Stimulated activated CD4-positive, alpha-beta T cell treated with anti-CD3 and anti-CD28 coated beads, Interleukin-12 subunit alpha, Interleukin-12 subunit beta, amount 100 ng/mL, for 48 hours (primary cell): ENCODE data around the gene TUBB4B.
"Not testable (repeated sequence)": the region's sequence is repeated elsewhere in the genome, so short reads cannot be mapped to it uniquely, and the experiment has no call there.

Experiments
- DNase-seq, 3 donors: peaks; one replicate each; pipeline ENCODE4 v3.0.0-alpha.2; 2020; ENCODE audit warnings: low read depth in 2 of 3, low spot score in 1 of 3

TUBB4B gene

DNA sequence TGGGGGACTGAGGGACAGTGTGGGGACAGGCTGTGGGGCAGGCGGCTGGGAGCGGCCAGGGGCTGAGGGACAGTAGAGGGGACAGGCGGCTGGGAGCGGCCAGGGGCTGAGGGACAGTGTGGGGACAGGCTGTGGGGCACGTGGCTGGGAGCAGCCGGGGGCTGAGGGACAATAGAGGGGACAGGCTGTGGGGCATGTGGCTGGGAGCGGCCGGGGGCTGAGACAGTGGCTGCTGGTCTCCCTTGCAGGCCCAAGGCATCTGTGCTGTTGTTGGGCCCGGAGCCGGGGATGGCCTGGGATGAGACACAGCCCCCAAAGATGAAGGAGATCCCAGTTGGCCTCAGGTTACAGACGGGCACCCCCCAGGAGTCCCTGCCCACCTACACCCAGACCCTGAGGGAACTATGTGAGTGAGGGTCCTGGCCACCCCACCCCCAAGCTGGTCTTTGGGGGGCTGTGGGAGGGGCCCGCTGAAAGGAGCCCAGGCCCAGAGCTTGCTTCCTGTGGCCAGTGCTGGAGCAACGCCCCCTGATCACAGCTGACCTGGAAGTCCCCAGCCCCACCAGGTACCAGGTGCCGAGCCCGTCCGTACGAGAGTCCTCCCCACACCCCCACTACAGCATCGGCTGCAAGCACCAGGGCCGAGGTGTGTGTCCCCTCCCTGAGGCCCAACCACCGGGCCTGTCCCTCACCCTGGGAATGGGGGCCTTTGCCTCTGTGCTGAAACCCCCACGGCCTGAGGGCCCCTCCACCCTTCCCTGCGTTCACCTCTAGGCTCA lies 10.6 kb downstream of the TUBB4B start:
- DNase-seq, result no peak

DNA sequence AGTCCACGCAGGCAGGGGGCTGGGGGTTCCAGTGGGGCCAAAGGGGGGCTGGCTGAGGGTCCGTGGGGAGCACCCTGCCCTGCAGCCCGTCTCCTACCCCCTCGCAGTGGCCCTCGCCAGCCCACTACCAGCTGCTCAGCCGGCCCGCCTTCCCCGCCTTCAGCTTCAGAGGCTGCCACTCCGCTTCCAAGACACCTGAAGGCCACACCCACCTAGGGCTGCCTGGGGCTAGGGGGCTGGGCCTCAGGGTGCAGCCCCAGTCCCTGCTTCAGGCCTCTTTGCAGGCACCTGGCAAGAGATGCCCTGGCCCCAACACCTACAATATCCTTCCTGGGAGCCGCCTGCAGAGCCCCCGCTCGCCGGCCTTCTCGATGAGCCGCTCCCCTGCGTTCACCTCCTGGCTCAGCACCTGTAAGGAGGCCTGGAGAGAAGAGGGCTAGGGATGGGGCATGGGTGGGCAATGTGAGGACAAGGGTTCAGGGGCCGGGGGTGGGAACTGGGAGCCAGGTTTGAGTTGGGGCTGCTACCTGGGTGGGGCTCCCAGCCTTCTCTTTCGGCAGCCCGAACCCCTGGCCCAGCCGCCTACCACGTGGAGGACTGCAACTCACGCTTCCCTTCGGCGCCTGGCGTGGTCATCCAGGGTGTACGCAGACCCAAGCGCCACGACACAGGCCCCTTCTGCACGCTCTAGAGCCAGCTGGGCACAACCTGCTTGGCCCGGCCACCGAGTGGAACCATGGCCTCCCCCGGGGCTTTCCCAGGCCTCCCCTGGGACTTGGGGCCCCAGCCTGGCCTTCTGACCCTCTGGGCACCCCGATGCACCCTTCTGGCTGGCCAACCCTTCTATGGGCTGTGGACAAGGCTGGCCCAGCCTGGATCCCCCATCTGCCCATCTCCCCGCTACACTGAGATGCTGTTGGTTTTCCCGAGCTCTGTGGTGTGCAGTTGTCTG lies 11.7 kb downstream of the TUBB4B start:
- DNase-seq, result no peak

GRCh38 chr9:137253717-137254623 lies 12.9 kb downstream of the TUBB4B start:
- DNase-seq, result no peak

DNA sequence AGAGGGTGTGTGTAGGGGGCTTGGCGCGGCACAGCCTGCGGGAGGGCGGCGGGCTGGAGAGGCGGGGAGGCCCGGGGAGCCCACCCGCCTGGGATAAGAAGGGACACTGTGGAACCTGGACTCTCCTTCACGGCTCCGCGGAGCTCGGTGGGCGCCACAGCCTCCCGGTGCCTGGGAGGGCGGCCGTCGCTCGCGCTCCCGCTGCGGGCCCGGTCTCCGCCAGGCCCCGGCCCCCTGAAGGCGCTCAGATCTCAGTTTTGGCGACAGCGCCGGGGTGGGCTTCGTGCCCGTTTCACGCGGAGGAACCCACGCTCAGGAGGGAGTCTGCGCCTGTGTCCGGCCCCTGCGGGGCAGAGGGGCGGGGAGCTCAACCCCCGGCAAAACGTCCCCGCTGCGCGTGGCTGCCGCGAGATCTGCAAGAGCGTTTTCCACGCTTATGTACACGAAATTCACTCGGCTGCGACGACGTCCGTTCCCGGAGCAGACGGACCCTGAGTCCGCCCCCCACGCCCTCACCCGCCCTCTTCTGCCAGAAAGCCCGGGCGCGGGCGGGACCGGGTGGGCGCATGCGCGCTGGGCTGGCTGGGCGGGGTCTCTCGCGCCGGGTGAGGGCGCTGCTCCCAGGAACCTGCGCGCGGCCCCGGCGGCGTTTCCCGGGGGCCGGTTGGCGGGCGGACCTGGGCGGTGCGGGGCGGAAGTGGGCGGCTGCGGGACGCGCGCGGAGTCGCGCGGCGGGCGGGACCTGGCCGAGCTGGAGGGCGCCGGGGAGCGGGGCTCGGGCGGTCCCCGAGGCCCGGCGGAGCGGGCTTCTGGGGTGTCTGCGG lies 13.7 kb downstream of the TUBB4B start, which contains the start of gene NELFB:
TSS of gene NELFB (plus strand) at position 704 of the 824 bp plus-strand sequence.
- DNase-seq, result peak; percentile 86 to 96 (median 96)

DNA sequence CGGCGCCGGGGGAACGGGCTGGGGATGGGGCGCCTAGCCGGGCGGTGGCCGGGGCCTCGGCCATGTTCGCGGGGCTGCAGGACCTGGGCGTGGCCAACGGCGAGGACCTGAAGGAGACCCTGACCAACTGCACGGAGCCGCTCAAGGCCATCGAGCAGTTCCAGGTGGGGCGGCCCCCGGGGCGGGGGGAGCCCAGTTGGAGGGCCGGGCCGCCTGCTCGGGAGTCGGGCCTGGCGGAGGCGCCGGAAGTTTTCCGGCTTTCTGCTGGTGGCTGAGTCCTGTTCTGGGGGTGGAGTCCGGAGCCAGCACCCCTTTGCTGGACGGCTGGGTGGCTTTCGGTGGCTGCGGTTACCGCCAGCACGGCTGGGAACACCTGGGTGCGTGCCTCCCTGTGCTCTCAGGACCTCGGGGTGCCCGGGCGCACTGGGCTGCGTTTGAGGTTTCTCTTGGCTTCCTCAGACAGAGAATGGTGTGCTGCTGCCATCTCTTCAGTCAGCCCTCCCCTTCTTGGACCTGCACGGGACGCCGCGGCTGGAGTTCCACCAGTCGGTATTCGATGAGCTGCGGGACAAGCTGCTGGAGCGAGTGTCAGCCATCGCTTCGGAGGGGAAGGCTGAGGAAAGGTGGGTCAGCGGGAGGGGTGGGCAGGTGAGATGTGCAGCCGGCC lies 14.5 kb downstream of the TUBB4B start:
- no peak for DNase-seq

DNA sequence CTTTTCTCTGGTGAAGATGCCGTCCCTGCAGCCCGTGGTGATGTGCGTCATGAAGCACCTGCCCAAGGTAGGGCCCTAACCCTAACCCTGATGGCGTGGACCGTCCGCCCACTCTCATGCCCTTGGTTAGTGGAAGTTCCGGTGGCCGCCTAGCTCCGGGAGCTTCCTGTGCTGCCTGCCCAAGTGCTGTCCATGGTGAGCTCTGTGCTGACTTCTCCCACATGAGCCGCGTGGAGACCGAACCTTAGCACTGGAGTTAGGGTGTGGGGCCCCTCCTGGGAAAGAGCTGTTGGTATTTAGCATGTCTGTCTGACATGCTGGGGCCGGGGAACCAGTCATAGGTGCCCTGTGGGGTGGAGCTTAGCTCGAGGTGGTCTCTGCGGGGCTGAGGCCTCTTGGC lies 15.3 kb downstream of the TUBB4B start:
- no peak for DNase-seq

DNA sequence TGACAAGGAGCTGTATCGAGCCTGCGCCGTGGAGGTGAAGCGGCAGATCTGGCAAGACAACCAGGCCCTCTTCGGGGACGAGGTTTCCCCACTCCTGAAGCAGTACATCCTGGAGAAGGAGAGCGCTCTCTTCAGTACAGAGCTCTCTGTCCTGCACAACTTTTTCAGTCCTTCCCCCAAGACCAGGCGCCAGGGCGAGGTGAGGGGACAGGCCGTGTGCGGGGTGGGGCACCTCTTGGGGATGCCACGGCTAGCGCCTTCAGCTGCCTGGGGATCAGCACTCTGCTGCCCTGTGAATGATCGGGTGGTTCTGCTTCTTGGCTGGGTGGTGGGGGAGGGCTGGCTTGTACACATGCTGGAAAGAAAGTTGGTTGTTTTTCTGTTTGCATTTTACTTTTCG lies 15.8 kb downstream of the TUBB4B start:
- DNase-seq, result no peak

DNA sequence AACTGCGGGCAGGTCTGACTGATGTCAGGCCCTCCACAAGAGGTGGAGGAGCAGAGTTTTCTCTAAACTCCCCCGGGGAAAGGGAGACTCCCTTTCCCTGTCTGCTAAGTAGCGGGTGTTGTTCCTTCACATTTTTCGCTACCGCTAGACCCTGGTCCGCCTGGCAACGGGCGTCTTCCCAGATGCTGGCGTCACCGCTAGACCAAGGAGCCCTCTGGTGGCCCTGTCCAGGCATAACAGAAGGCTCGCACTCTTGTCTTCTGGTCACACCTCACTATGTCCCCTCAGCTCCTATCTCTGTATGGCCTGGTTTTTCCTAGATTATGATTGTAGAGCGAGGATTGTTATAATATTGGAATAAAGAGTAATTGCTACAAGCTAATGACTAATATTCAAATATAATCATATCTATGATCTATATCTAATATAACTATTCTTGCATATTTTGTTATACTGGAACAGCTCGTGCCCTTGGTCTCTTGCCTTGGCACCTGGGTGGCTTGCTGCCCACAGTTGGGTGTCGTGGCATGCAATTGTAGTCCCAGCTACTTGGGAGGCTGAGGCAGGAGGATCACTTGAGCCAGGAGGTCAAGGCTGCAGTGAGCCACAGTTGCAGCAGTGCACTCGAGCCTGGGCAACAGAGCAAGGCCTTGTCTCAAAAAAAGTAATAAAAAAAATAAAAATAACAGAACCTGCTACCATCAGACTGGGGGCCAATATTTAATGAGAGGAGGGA lies 21.3 kb downstream of the TUBB4B start:
- DNase-seq, result not testable (repeated sequence)

GRCh38 chr9:137262909-137263285 lies 21.8 kb downstream of the TUBB4B start:
- no peak for DNase-seq

- no peak for DNase-seq
Observed at GRCh38 chr9:137263506-137263905, 22.4 kb downstream of the TUBB4B start.

- DNase-seq, result no peak
Observed at GRCh38 chr9:137264067-137264466, 23.0 kb downstream of the TUBB4B start.

DNA sequence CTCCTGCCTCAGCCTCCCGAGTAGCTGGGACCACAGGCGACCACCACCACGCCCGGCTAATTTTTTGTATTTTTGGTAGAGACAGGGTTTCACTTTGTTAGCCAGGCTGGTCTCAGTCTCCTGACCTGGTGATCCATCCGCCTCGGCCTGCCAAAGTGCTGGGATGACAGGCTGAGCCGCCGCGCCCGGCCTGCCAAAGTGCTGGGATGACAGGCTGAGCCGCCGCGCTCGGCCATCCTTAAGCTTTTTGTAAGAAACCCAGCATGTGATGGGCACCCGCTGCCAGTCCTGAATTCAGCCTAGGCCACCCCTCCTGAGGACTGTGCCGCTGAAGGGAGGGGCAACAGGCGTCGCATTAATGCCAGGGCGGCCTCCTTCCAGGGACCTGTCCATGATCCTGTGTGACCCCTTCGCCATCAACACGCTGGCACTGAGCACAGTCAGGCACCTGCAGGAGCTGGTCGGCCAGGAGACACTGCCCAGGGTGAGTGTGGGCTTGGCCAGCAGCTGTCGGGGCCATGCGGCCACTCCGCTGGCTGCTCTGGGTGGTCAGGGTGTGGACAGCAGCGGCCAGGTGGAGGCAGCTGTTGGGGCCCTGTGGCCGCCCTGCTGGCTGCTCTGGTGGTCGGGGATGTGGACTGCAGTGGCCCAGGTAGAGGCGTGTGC lies 24.5 kb downstream of the TUBB4B start:
- DNase-seq, result no peak

DNA sequence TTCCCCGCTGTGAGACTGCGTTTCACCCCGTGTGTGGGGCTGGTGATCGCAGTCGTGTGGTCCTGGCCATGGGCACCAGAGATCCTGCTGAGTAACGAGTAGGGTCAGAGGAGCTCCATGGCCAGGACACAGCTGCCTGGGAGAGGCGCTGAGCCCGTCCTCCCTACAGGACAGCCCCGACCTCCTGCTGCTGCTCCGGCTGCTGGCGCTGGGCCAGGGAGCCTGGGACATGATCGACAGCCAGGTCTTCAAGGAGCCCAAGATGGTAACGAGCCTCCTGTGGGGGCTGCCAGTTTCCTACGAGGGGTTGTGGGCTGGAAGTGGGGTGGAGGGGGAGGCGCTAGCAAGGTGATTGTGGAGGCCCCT lies 25.1 kb downstream of the TUBB4B start:
- DNase-seq, result no peak

DNA sequence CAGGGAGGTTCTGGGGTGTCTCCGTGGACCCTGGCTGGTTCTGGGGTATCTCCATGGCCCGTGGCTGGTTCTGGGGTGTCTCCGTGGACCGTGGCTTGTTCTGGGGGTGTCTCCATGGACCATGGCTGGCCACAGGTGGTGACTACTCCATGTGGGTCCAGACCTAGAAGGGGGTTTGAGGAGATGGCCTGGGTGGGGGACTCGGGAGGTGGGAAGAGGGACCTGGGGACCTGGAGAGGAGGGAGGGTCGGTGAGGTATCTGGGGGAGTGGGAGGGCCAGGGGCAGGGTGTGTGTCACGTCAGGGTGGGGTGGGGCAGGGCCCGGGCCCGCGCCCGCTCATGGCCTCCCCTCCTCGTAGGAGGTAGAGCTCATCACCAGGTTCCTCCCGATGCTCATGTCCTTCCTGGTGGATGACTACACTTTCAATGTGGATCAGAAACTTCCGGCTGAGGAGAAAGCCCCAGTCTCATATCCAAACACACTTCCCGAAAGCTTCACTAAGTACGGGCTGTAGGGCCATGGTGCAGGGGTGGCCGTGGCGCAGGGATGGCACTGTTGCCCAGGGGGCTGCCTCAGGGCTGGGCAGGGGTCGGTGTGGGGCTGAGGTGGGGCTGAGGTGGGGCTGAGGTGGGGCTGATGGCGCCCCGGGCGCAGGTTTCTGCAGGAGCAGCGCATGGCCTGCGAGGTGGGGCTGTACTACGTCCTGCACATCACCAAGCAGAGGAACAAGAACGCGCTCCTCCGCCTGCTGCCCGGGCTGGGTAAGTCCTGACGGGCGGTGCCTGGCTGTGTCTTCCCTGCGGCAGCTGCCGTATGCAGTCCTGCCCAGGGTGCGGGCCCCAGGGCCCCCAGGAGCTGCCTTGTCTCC lies 25.7 kb downstream of the TUBB4B start:
- no peak for DNase-seq

- DNase-seq, result no peak
Observed at GRCh38 chr9:137267933-137268355, 26.9 kb downstream of the TUBB4B start.

DNA sequence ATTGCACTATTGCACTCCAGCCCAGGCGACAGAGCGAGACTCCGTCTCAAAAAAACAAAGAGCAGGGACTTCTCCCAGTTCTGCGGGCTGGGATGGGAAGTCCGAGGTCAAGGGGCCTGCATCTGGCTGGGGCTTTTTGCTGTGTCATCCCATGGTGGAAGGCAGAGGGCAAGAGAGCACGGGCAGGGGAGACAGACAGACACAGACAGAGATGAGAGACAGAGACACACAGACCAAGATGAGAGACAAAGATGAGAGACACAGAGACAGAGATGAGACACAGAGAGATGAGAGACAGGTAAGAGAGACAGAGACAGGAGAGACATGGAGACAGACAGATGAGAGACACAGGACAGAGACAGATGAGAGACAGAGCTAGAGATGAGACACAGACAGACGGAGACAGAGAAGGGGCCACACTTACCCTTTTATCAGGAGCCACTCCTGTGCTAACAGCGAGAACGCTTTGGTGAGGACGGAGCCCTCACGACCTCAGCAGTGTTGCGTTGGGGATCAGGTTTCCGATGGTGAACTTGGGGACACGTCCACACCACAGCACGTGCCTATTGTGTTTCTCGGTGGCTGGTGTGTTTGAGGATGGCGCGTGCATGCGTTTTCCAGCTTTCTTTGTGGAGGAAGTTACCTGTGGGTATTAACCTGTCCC lies 27.6 kb downstream of the TUBB4B start:
- DNase-seq, result no peak

GRCh38 chr9:137269231-137269772 lies 28.2 kb downstream of the TUBB4B start:
- DNase-seq, result no peak
